NCI-H446 treated with DMSO at 0.1 percent for 48 hours (cell line): Measurements from ENCODE around the gene RNF208.
"Not testable (repeated sequence)": the region's sequence is repeated elsewhere in the genome, so short reads cannot be mapped to it uniquely, and the experiment has no call there.

ENCODE experiments used
- DNase-seq: peaks from one replicate; lab custom pipeline; 2025; lab: John Stamatoyannopoulos, UW

Gene RNF208

DNA sequence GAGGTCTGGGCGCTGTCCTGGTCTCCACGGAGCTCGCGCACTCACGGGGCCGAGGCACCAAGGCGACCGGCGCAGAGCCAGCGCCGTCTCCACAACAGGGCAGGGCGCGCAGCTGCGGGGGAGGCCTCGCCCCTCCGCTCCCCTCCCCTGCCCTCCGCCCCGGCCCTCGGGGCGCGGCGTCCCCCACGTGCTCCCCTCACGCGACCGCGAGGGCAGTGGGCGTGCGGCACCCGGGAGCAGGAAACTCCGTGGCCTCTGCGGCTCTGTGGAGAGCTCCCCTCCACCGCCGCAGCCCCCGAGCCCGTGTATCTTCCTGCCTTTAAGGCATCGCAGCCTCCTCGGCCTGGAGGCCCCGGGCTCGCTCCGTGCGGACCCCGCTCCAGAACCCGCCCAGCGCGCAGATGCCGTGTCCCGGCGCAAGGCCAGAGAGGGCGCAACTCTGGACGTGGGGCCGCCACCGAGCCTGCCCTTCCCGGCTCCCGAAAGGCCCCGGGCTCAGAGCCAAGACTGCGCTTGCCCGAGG, 18.3 kb upstream of the RNF208 start:
- peak; percentile 20 for DNase-seq

DNA sequence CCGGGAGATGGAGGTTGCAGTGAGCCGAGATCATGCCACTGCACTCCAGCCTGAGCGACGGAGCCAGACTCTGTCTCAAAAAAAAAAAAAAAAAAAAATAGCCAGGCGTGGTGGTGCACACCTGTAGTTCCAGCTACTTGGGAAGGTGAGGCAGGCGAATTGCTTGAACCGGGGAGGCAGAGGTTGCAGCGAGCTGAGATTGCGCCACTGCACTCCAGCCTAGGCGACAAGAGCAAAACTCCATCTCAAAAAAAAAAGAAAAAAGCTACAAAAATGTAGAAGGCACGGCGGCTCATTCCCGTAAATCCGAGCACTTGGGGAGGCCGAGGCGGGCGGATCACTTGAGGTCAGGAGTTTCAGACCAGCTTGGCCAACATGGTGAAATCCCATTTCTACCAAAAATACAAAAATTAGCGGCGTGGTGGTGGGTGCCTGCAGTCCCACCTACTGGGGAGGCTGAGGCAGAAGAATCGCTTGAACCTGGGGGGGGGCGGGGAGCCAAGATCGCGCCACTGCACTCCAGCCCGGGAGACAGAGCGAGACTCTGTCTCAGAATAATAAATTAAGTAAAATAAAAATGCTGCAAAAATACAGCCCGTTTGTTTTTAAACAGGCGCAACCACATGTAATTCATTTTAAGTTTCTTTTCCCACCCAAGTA, 17.6 kb upstream of the RNF208 start:
- DNase-seq: not testable (repeated sequence)

DNA sequence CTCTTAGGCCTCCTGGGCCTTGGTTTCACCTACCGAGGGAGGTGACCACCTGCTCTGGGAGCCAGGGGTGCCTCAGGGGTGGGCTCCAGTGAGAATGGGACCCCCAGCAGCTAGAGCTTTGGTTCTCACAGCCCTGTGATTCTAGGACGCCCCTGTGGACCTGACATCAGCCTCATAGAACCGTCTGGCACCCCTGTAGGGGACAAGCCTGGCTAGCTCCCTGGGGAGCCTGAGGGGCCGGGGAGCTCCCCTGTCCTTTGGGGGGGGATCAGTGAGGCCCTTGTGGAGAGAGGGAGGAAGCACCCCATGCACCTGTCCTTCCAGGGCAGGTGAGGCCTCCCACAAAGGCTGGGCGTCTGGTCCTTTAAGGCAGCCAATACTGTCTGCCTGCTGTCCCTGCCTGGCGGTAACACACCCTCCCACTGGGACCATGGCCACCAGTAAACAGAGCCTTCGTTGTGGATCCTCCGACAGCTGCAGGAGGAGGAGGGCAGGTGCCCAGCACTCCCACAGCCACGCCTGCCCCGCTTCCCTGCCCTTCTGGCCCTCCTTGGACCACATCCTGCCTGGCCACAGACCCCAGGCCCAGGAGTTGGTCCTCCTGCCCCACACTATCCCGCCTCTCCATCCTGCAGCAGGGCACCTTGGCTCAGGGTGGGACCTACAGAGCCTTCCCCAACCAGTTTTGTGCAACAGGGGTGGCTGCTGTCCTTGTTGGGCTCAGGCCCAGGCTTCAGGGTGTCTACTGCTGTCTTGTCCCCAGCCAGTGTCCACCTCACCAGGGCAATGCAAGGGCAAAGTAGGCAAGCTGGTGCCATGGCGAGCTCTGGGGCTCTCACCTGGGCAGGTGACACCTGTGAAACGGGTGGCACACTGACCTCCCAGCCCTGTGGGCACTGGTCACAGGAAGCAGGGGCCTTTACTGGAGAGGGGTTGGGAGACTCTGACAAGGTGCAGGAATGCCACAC, 16.0 kb upstream of the RNF208 start:
- no peak for DNase-seq

- DNase-seq: no peak
Measured at GRCh38 chr9:137236936-137237421, 14.9 kb upstream of the RNF208 start.

GRCh38 chr9:137236238-137236935, 14.3 kb upstream of the RNF208 start:
- DNase-seq: peak; percentile 17

GRCh38 chr9:137235424-137236237, 13.6 kb upstream of the RNF208 start:
- DNase-seq: no peak

- no peak for DNase-seq
Measured at GRCh38 chr9:137234758-137235423, 12.9 kb upstream of the RNF208 start.

DNA sequence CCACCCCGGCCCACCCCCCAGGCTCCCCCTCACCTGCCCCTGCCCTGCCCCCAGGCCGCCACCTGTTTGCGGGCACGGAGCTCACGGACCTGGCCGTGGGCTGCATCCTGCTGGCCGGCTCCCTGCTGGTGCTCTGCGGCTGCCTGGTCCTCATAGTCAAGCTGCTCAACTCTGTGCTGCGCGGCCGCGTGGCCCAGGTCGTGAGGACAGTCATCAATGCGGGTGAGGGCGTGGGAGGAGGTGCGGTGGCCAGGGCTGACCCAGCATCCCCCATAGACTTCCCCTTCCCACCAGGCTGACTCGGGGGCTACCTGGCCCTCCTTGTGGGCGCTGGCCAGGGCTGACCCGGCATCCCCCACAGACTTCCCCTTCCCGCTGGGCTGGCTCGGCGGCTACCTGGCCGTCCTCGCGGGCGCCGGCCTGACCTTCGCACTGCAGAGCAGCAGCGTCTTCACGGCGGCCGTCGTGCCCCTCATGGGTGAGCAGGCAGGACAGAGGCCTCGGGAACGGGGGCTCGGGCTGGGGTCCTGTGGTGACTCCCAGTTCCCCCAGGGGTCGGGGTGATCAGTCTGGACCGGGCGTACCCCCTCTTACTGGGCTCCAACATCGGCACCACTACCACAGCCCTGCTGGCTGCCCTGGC, 12.1 kb upstream of the RNF208 start:
- no peak for DNase-seq

- DNase-seq: no peak
Measured at GRCh38 chr9:137233143-137233980, 11.3 kb upstream of the RNF208 start.

- no peak for DNase-seq
Measured at GRCh38 chr9:137232510-137232909, 10.5 kb upstream of the RNF208 start.

DNA sequence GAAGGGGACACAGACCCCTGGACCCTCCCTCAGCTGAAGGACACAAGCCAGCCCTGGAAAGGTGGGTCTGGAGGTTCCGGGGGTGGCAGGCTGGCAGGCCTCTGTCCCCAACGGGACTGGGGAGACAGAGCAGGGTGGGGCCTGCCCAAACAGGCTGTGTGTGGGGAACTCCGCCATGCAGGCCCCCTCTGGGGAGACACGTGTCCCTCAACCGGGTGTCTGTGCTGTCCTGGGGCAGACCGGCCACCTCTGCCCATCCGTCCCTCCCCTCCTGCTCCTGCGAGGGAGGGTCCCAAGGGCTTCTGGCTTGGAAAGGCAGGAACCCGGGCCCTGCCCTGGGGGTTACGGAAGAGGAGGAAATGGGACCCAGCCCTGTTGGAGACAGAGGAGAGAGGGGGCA, 10.1 kb upstream of the RNF208 start:
- no peak for DNase-seq

- DNase-seq: no peak
Measured at GRCh38 chr9:137231372-137232039, 9.5 kb upstream of the RNF208 start.

GRCh38 chr9:137230705-137231371, 8.8 kb upstream of the RNF208 start, which contains the start of gene SLC34A3:
Gene SLC34A3 (plus strand): TSS chr9:137230901. CDS start chr9:137231703, 802 bp downstream.
- DNase-seq: no peak

GRCh38 chr9:137229903-137230704, 8.1 kb upstream of the RNF208 start:
- no peak for DNase-seq

GRCh38 chr9:137228968-137229896, 7.2 kb upstream of the RNF208 start:
- no peak for DNase-seq

DNA sequence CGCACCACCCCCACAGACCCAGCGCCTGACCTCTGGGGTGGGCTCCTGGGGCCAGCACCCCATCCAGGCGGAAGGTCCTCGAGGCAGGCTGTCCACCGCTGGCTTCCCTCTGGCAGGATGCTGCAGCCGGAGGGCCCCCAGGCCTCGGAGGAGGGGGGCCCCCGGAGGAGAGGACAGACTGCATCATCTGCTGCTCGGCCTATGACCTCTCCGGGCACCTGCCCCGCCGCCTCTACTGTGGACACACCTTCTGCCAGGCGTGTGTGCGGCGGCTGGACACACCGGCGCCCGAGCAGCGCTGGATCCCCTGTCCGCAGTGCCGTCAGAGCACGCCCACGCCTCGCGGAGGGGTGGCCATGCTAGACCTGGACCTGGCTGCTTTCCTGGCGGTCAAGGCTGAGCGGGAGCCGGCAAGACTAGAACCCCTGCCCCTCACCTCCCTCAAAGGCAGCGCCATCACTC, 6.5 kb upstream of the RNF208 start:
- DNase-seq: no peak
